DMS153 treated with DMSO at 0.1 percent for 48 hours (cell line): Measurements from ENCODE around the gene SKA1.
"Not testable (repeated sequence)": the region's sequence is repeated elsewhere in the genome, so short reads cannot be mapped to it uniquely, and the experiment has no call there.

Experiments
- DNase-seq: peaks from one replicate; lab custom pipeline; 2025; ENCODE audit not compliant: unreplicated experiment; lab: John Stamatoyannopoulos, UW

Gene SKA1

DNA sequence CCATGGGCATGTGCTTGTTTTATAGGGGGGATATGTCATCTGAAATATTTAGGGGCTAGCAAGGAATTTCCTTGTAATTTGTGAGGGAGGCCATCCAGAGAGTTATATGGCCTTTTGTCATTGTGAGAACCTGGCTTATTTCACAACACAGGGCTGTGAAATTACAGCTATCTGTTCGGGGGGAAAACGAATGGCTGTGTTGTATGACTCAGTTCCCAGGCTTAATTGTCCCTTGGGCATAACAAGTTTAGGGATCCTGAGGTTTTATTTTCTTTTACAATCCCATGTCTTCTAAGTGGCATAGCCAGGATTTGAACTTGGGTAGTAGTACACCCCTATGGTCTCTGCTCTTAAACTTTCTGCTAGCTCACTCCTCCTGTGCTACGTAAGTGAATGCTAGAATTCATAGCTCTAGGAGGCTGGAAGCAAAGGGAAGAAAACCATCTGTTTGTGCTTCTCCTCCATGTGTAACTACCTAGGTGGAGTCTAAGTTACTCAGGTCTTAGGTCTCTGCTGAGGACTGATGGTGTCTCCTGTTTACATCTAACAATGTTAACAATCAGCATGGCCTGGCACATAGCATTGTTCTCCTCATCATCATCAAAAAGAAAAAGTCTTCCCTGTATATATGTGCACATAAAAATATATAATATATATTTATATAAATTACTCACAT lies 53.8 kb downstream of the SKA1 start:
- no peak for DNase-seq

GRCh38 chr18:50429207-50429948 lies 54.5 kb downstream of the SKA1 start:
- DNase-seq, result peak; percentile 52

GRCh38 chr18:50432915-50433314 lies 58.1 kb downstream of the SKA1 start:
- no peak for DNase-seq

- DNase-seq, result not testable (repeated sequence)
Observed at GRCh38 chr18:50436742-50437141, 61.9 kb downstream of the SKA1 start.

DNA sequence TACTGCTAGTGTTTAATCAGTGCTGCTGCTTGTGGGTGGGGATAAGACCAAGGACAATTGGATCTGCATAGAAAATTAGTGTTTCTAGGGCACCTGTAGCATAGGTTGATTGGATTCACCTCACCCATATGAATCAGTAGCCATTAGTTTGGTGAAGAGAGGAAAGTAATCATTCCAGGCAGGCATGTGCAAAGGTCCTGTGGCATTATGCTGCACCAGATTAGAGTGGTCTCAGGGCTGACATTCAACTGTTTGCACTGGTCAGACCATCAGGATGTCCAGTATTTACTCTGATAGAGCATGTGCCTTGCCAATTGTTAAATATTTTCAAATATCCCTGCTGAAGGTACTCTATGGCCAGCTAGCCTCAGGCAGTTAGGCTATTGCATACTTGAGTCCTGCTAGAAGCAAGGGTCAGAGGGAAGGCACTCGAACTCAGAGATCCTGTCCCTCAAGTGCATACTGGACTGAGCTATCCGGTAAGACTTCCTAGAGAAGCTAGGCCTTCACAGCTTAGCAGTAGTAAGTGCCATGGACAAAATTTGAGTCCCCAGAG lies 64.7 kb downstream of the SKA1 start:
- no peak for DNase-seq

GRCh38 chr18:50441016-50441415 lies 66.2 kb downstream of the SKA1 start:
- no peak for DNase-seq

DNA sequence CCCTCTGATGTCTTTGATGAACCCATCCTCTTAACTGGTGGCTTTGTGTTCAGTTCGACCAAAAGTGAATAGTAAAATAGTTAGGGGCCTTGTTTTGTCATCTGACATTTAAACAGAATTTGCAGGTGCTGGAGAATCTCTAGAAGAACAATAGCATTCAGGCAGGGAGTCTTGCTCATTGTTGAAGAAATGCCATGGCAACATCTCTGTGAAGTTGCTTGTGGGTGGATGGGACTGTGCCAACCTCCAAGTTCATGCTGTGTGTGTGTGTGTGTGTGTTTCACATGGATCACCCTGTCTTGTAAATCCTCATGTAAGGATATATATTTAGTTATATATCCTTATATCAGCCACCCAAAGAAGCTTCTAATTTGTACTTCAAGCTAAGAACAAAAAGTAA lies 66.7 kb downstream of the SKA1 start:
- DNase-seq, result no peak
